DMS153 treated with DMSO at 0.1 percent for 48 hours (cell line): Measurements from ENCODE around the gene VGLL3.
"Not testable (repeated sequence)": the region's sequence is repeated elsewhere in the genome, so short reads cannot be mapped to it uniquely, and the experiment has no call there.

Experiments
- DNase-seq: peaks from one replicate; lab custom pipeline; 2025; ENCODE audit not compliant: unreplicated experiment; lab: John Stamatoyannopoulos, UW

Gene VGLL3

GRCh38 chr3:86989611-86990010 lies 1.3 kb downstream of the VGLL3 start:
- no peak for DNase-seq

GRCh38 chr3:86989006-86989405 lies 1.9 kb downstream of the VGLL3 start:
- no peak for DNase-seq

GRCh38 chr3:86988235-86988634 lies 2.7 kb downstream of the VGLL3 start:
- DNase-seq, result no peak

GRCh38 chr3:86987421-86987715 lies 3.6 kb downstream of the VGLL3 start:
- DNase-seq, result no peak

- no peak for DNase-seq
Observed at GRCh38 chr3:86986671-86987420, 4.1 kb downstream of the VGLL3 start.

GRCh38 chr3:86985181-86985826 lies 5.6 kb downstream of the VGLL3 start:
- no peak for DNase-seq

- no peak for DNase-seq
Observed at GRCh38 chr3:86984271-86984670, 6.7 kb downstream of the VGLL3 start.

- no peak for DNase-seq
Observed at GRCh38 chr3:86982883-86983282, 8.1 kb downstream of the VGLL3 start.

- no peak for DNase-seq
Observed at GRCh38 chr3:86978111-86978551, 12.8 kb downstream of the VGLL3 start.

GRCh38 chr3:86976219-86976618 lies 14.7 kb downstream of the VGLL3 start:
- DNase-seq, result no peak

- DNase-seq, result not testable (repeated sequence)
Observed at GRCh38 chr3:86974177-86974576, 16.8 kb downstream of the VGLL3 start.

GRCh38 chr3:86973440-86973839 lies 17.5 kb downstream of the VGLL3 start:
- DNase-seq, result no peak

- DNase-seq, result peak; percentile 26
Observed at GRCh38 chr3:86969500-86970189, 21.3 kb downstream of the VGLL3 start.

GRCh38 chr3:86968244-86968932 lies 22.6 kb downstream of the VGLL3 start:
- DNase-seq, result no peak

GRCh38 chr3:86967062-86967461 lies 23.9 kb downstream of the VGLL3 start:
- no peak for DNase-seq

GRCh38 chr3:86965166-86965565 lies 25.8 kb downstream of the VGLL3 start:
- DNase-seq, result no peak

- DNase-seq, result no peak
Observed at GRCh38 chr3:86963611-86964010, 27.3 kb downstream of the VGLL3 start.

- no peak for DNase-seq
Observed at GRCh38 chr3:86961297-86961696, 29.7 kb downstream of the VGLL3 start.

- DNase-seq, result no peak
Observed at GRCh38 chr3:86960550-86960949, 30.4 kb downstream of the VGLL3 start.

GRCh38 chr3:86958534-86958933 lies 32.4 kb downstream of the VGLL3 start:
- DNase-seq, result no peak

GRCh38 chr3:86954747-86955146 lies 36.2 kb downstream of the VGLL3 start:
- DNase-seq, result no peak

- no peak for DNase-seq
Observed at GRCh38 chr3:86954226-86954625, 36.7 kb downstream of the VGLL3 start.
